OCI-M1 (cell line): ENCODE measurements around the gene KIN.
"Not testable (repeated sequence)": the region's sequence is repeated elsewhere in the genome, so short reads cannot be mapped to it uniquely, and the experiment has no call there.

Experiments used
- DNase-seq: peaks from one replicate; lab custom pipeline; 2025; lab: John Stamatoyannopoulos, UW

Gene KIN

GRCh38 chr10:7787857-7788638 lies at the start of gene KIN, which contains the start of gene ATP5F1C:
Gene KIN (minus strand): TSS chr10:7787993. CDS start chr10:7787933, 60 bp downstream.
Gene ATP5F1C (plus strand): TSS chr10:7788177. CDS start chr10:7788208, 31 bp downstream.
- peak; percentile 98 for DNase-seq

- no peak for DNase-seq
These were observed 48.8 kb upstream of the KIN start for GRCh38 chr10:7836571-7836970.

- DNase-seq = no peak
These were observed 46.5 kb upstream of the KIN start for GRCh38 chr10:7834262-7834661.

GRCh38 chr10:7833210-7833609 lies 45.4 kb upstream of the KIN start:
- DNase-seq = no peak

- no peak for DNase-seq
These were observed 44.3 kb upstream of the KIN start for GRCh38 chr10:7832060-7832459.

GRCh38 chr10:7829289-7829834 lies 41.6 kb upstream of the KIN start:
- no peak for DNase-seq

- no peak for DNase-seq
These were observed 39.2 kb upstream of the KIN start for GRCh38 chr10:7826971-7827370.

- DNase-seq = no peak
These were observed 36.5 kb upstream of the KIN start for GRCh38 chr10:7824251-7824650.

- peak; percentile 79 for DNase-seq
These were observed 31.3 kb upstream of the KIN start for GRCh38 chr10:7819121-7819460.

- peak; percentile 96 for DNase-seq
These were observed 30.7 kb upstream of the KIN start, which contains the start of gene TAF3 for GRCh38 chr10:7818295-7819120. Gene TAF3 (plus strand): TSS chr10:7818505. CDS start chr10:7818710, 205 bp downstream.

- no peak for DNase-seq
These were observed 30.1 kb upstream of the KIN start for GRCh38 chr10:7817984-7818294.

- DNase-seq = no peak
These were observed 29.8 kb upstream of the KIN start for GRCh38 chr10:7817576-7817975.

GRCh38 chr10:7813481-7813880 lies 25.7 kb upstream of the KIN start:
- DNase-seq = no peak

GRCh38 chr10:7811743-7812142 lies 23.9 kb upstream of the KIN start:
- not testable (repeated sequence) for DNase-seq

- DNase-seq = no peak
These were observed 23.2 kb upstream of the KIN start for GRCh38 chr10:7811000-7811399.

GRCh38 chr10:7810443-7810842 lies 22.6 kb upstream of the KIN start:
- DNase-seq = no peak

GRCh38 chr10:7808686-7809267 lies 21.0 kb upstream of the KIN start:
- no peak for DNase-seq

- DNase-seq = no peak
These were observed 16.9 kb upstream of the KIN start for GRCh38 chr10:7804741-7805140.

GRCh38 chr10:7804216-7804615 lies 16.4 kb upstream of the KIN start:
- DNase-seq = no peak

- no peak for DNase-seq
These were observed 14.8 kb upstream of the KIN start for GRCh38 chr10:7802606-7803005.

GRCh38 chr10:7797582-7797981 lies 9.8 kb upstream of the KIN start:
- peak; percentile 63 for DNase-seq

- DNase-seq = peak; percentile 73
These were observed 7.8 kb upstream of the KIN start for GRCh38 chr10:7795605-7796004.
